H1 (cell line): Measurements from ENCODE around the gene ADSS1. TPM values are rescaled to one million over a fixed set of nuclear protein-coding genes. Genes with fewer than 3 reads are reported as not detected.

Experiments
- EZH2 ChIP-seq: fragments of 200-600 bp; sonication (generic); IDR thresholded peaks from 2 replicates; pipeline ENCODE4 v1.7.1; 2012; ENCODE audit warnings: low read depth, mild to moderate bottlenecking, moderate library complexity, low read length, inconsistent platforms; ENCODE audit not compliant: severe bottlenecking
- USF2 ChIP-seq: IDR thresholded peaks from 2 replicates; pipeline ENCODE4 v1.6.1; 2011; ENCODE audit warnings: low read length, improper control_type of control experiment
- polyA plus RNA-seq, 7 experiments: library from polyadenylated mRNA; depleted of rRNA in 3 of 7; stranded (reverse) in 5 of 7; unstranded in 2 of 7; fragments of >200 nt in 5 of 7; fragments of 200-250 nt in 2 of 7; gene quantifications; 1 replicate in 5 of 7; 2 replicates in 1 of 7; 4 replicates in 1 of 7; pipeline versions ENCODE4 v1.2.1 to v1.2.3, GENCODE V29; 2011 to 2013; ENCODE audit warnings: missing spikeins in 2 of 7, mixed read lengths in 2 of 7
- total RNA-seq: library from RNA; stranded (reverse); fragmentation: NEBNext Ultra II Directional; extraction: Animal tissue kit (Norgen Biotek cat#: 25700); gene quantifications from 2 replicates; pipeline ENCODE4 v1.2.1, GENCODE V29; 2021

Gene ADSS1
- total and polyA plus RNA-seq, 2 of the 8 experiments (the other 6 are each of a cell fraction or from before 2014, with no cell fraction given), result 7.1 to 7.9 TPM

GRCh38 chr14:104746071-104746545, 22.1 kb downstream of the ADSS1 start (continued):
- TF ChIP-seq EZH2 (no peak), USF2 (no peak)
